KG1 (cell line): ENCODE measurements around the gene UBE2D2.

Experiments used
- DNase-seq: peaks from one replicate; lab custom pipeline; 2025; lab: John Stamatoyannopoulos, UW

UBE2D2 gene

GRCh38 chr5:139676951-139677735 is 116.0 kb downstream of the UBE2D2 start:
- no peak for DNase-seq
